K562 (cell line): ENCODE results near the gene SET. TPM values are rescaled to one million over a fixed set of nuclear protein-coding genes. Genes with fewer than 3 reads are reported as not detected.

Experiments
- ATF7 ChIP-seq: fragments of 450-650 bp; IDR thresholded peaks from 2 replicates; pipeline ENCODE4 v1.7.1; 2014; ENCODE audit warnings: mild to moderate bottlenecking, moderate library complexity
- CBX2 ChIP-seq: fragments of 200-600 bp; sonication (generic); IDR thresholded peaks from one replicate; pipeline ENCODE4 v1.6.1; 2012; ENCODE audit warnings: mild to moderate bottlenecking, low read length, inconsistent platforms; ENCODE audit not compliant: insufficient read depth, poor library complexity, severe bottlenecking
- HDAC6 ChIP-seq: IDR thresholded peaks from 2 replicates; pipeline ENCODE4 v1.6.1; 2012; ENCODE audit warnings: low read depth, mild to moderate bottlenecking, control low read depth, inconsistent platforms, low read length, moderate library complexity
- HMBOX1 ChIP-seq: sonication (generic); IDR thresholded peaks from 2 replicates; pipeline ENCODE4 v1.6.1; 2016
- HMGN3 ChIP-seq: IDR thresholded peaks from 2 replicates; pipeline ENCODE4 v1.6.1; 2011; ENCODE audit warnings: borderline replicate concordance, low read depth, mild to moderate bottlenecking, mixed read lengths, low read length; ENCODE audit not compliant: insufficient read length; ENCODE audit errors: extremely low read depth
- REST ChIP-seq, 2 experiments: fragments of 450-650 bp; formaldehyde crosslinking in 1 of 2; IDR thresholded peaks; 2 replicates each; pipeline versions ENCODE4 v1.4.0 to v1.6.1; 2014 to 2020; ENCODE audit warnings: mild to moderate bottlenecking in 2 of 2, borderline replicate concordance in 1 of 2, low read depth in 1 of 2
- SIN3A ChIP-seq, 2 experiments: fragments of 150-350 bp in 1 of 2; IDR thresholded peaks; 2 replicates each; pipeline ENCODE4 v1.6.1; 2011 to 2016; ENCODE audit warnings: borderline replicate concordance in 2 of 2, low read depth in 2 of 2, low read length in 2 of 2, mild to moderate bottlenecking in 2 of 2, moderate library complexity in 2 of 2; ENCODE audit not compliant: control insufficient read depth in 1 of 2
- TCF15 ChIP-seq: fragments of 250-450 bp; sonication (Bioruptor Pico); IDR thresholded peaks from 2 replicates; pipeline ENCODE4 v1.8.0; 2022; ENCODE audit warnings: moderate library complexity, mild to moderate bottlenecking, inconsistent platforms
- ZBTB5 ChIP-seq: fragments of 450-650 bp; IDR thresholded peaks from 2 replicates; pipeline ENCODE4 v1.6.1; 2017; ENCODE audit warnings: antibody characterized with exemption
- ZBTB9 ChIP-seq: fragments of 450-650 bp; formaldehyde crosslinking; IDR thresholded peaks from 2 replicates; pipeline ENCODE4 v1.4.0; 2020; ENCODE audit warnings: mild to moderate bottlenecking, moderate library complexity
- ZC3H11A ChIP-seq: IDR thresholded peaks from 2 replicates; pipeline ENCODE4 v1.6.1; 2012; ENCODE audit warnings: low read depth, low read length, improper control_type of control experiment
- ZKSCAN3 ChIP-seq: fragments of 250-450 bp; sonication (Bioruptor Pico); IDR thresholded peaks from 2 replicates; pipeline ENCODE4 v1.4.0; 2020
- ZNF583 ChIP-seq: fragments of 250-450 bp; sonication (Bioruptor Pico); IDR thresholded peaks from 2 replicates; pipeline ENCODE4 v1.4.0; 2020
- polyA plus RNA-seq, 8 experiments: library from polyadenylated mRNA; depleted of rRNA in 4 of 8; stranded (reverse) in 5 of 8; unstranded in 3 of 8; fragments of >200 nt; fragmentation: Nextera tagmentation in 2 of 8; fragmentation: Illumina TruSeq in 1 of 8; extraction: Ambion mirVana in 2 of 8; extraction: Trizol in 1 of 8; gene quantifications; 2 replicates each; pipeline versions ENCODE4 v1.2.1 to v1.2.3, GENCODE V29; 2011 to 2014; ENCODE audit warnings: inconsistent platforms in 1 of 8, missing spikeins in 1 of 8
- total RNA-seq, 7 experiments: library from RNA; depleted of rRNA in 6 of 7; stranded (reverse); fragments of >200 nt in 6 of 7; fragmentation: Illumina TruSeq in 2 of 7; extraction: Trizol in 2 of 7; gene quantifications; 2 replicates each; pipeline versions ENCODE4 v1.2.1 to v1.2.3, GENCODE V29; 2011 to 2021; ENCODE audit warnings: low replicate concordance in 1 of 7

The SET gene
- total and polyA plus RNA-seq, 9 of the 15 experiments (the other 6 are each of a cell fraction or from before 2014, with no cell fraction given), result 404 to 1,447 (median 907) TPM

- TF ChIP-seq REST (IDR thresholded peaks at IDR 0.05; ENCODE audit: borderline replicate concordance) (no peak), REST (CRISPR knock-in tag; IDR thresholded peaks at IDR 0.05; ENCODE audit: low read depth) (peak; percentile 66; the same call in 1 of the 2 replicates), ZBTB9 (CRISPR knock-in tag) (0 out of 2 replicates have a peak, but pooled peaks have one; percentile 33), HDAC6 (no peak), ZKSCAN3 (CRISPR knock-in tag) (no peak), ATF7 (no peak), SIN3A (IDR thresholded peaks at IDR 0.05; ENCODE audit: borderline replicate concordance in 2 of 2, control insufficient read depth in 1 of 2, low read depth in 2 of 2, low read length in 2 of 2) (peak in 1 of 2 experiments; percentile 57; a peak in 1 of 4 replicates), ZBTB5 (no peak), TCF15 (no peak), ZNF583 (CRISPR knock-in tag) (no peak), HMBOX1 (no peak), HMGN3 (no peak), CBX2 (no peak), ZC3H11A (no peak)
Observed at GRCh38 chr9:128689293-128689774, 312 bp downstream of the SET start (continued).
